ENCODE data around the gene TAF4B. TPM values are rescaled to one million over a fixed set of nuclear protein-coding genes. Genes with fewer than 3 reads are reported as not detected.

Gene TAF4B
- total and polyA plus RNA-seq, 9 of the 15 experiments (the other 6 are each of a cell fraction or from before 2014, with no cell fraction given) = 4.5 to 25.3 (median 20.5) TPM

GRCh38 chr18:26215247-26215970 lies 10.8 kb upstream of the TAF4B start:
- ChIA-PET POLR2A (interaction anchor here (1.0 kb wide), 1 partner anchor 8 kb away, joined by 3 read pairs; no protein-coding TSS in a partner anchor), CTCF (ENCODE audit: low intra/inter-chr PET ratio) (no interaction called here)
- Histone ChIP-seq H2AFZ (ENCODE audit: low read depth, low read length) (0 out of 2 replicates have a peak overlapping the region, but pooled peaks have one; percentile 2), H3K4me3 (no peak overlapping the region), H3K79me2 (ENCODE audit: control insufficient read depth, insufficient read depth, low read length) (no peaks in the 10 kb centered on the region), H3K9ac (ENCODE audit: insufficient read depth in 1 of 2, low read depth in 2 of 2, low read length in 2 of 2) (no peak overlapping the region), H3K27me3 (ENCODE audit: control insufficient read depth in 2 of 2, insufficient read depth in 2 of 2, low read length in 2 of 2) (peaks cover 4 to 20% of the 10 kb centered on the region in 2 experiments; a peak in 4 of 5 replicates), H3K4me2 (ENCODE audit: insufficient read depth, low read length) (no peak overlapping the region), H4K20me1 (replicated peaks; ENCODE audit: control insufficient read depth, insufficient read depth, low read length) (no peaks in the 10 kb centered on the region), H3K9me3 (replicated peaks; ENCODE audit: control insufficient read depth, insufficient read depth, low read depth, low read length) (no peaks in the 10 kb centered on the region), H3K4me1 (replicated peaks in 1 of 2; ENCODE audit: control insufficient read depth in 2 of 2, insufficient read depth in 2 of 2, low read length in 2 of 2) (no peaks in the 10 kb centered on the region), H3K9me1 (ENCODE audit: control insufficient read depth, insufficient read depth, low read length) (no peaks in the 10 kb centered on the region), H3K27ac (ENCODE audit: extremely low read depth, low read depth, low read length) (no peak overlapping the region), H3K36me3 (ENCODE audit: control insufficient read depth, insufficient read depth, low read length) (no peaks in the 10 kb centered on the region)
- WGBS (ENCODE audit: insufficient coverage, low coverage, missing lambda C conversion rate) = 2% methylated on average over 7 of the region's 7 CpGs
- TF ChIP-seq C11orf30 (IDR thresholded peaks at IDR 0.05; ENCODE audit: low read depth) (peak; percentile 62; the same call in 1 of the 2 replicates), SLC30A9 (CRISPR knock-in tag; IDR thresholded peaks at IDR 0.05) (no peak), ARID2 (IDR thresholded peaks at IDR 0.05) (no peak), MAFG (tag; conservative IDR thresholded peaks at IDR 0.05) (peak; percentile 57; the same call in 1 of the 2 replicates), ZNF316 (IDR thresholded peaks at IDR 0.05) (peak; percentile 84)
- DNase-seq (ENCODE audit: extremely low read depth in 1 of 4, low spot score in 3 of 4) (no peak), FAIRE-seq (no peak), ATAC-seq (peak; percentile 20; the same call in 2 of the 3 replicates)
- no TSS peak for BruUV-seq (replicated peaks)
- intact Hi-C loops (cut with micrococcal nuclease) (no loop called here), in situ Hi-C loops (cut with MboI) (no loop called here)
